SK-MEL-5 (cell line): ENCODE measurements around the gene DCLK1. TPM values are rescaled to one million over a fixed set of nuclear protein-coding genes. Genes with fewer than 3 reads are reported as not detected.
A peak's percentile ranks its signal among the peaks of the same experiment; 100 is the strongest.

Experiments
- DNase-seq: peaks from one replicate; pipeline ENCODE4 v3.0.0-alpha.2; 2016; ENCODE audit warnings: low read depth, low spot score
- in situ Hi-C: cut with HindIII; loops from 2 replicates; pipeline ENCODE4 v1.10.0; 2016; ENCODE audit warnings: low sequenced_read_pairs, high pct_unique_total_duplicates, low pct_unique_long_range_greater_than_20kb
- total RNA-seq: library from RNA; depleted of rRNA; stranded (reverse); fragments of >200 nt; shearing (Covaris generic); gene quantifications from 2 replicates; pipeline ENCODE4 v1.2.3, GENCODE V29; 2014

The DCLK1 gene
- total RNA-seq, 1 experiment from 2014 or later = 35.6 TPM

GRCh38 chr13:36028359-36029025 is 102.7 kb downstream of the DCLK1 start:
- no peak for DNase-seq
- in situ Hi-C loops = no loop called here

- DNase-seq = no peak
- in situ Hi-C loops = no loop called here
These were observed 104.7 kb downstream of the DCLK1 start for GRCh38 chr13:36026531-36026930.

- in situ Hi-C loops = no loop called here
- no peak for DNase-seq
These were observed 116.4 kb downstream of the DCLK1 start for GRCh38 chr13:36014763-36015162.

- in situ Hi-C loops = no loop called here
- DNase-seq = no peak
These were observed 124.1 kb downstream of the DCLK1 start for GRCh38 chr13:36006894-36007675.

GRCh38 chr13:36006347-36006746 is 124.8 kb downstream of the DCLK1 start:
- in situ Hi-C loops = no loop called here
- DNase-seq = no peak

GRCh38 chr13:36001561-36001960 is 129.6 kb downstream of the DCLK1 start:
- peak; percentile 73 for DNase-seq
- in situ Hi-C loops = no loop called here

GRCh38 chr13:36000028-36000427 is 131.2 kb downstream of the DCLK1 start:
- no peak for DNase-seq

GRCh38 chr13:35996360-35996759 is 134.8 kb downstream of the DCLK1 start:
- no peak for DNase-seq
- in situ Hi-C loops = no loop called here

More at GRCh38 chr13:36000028-36000427, 131.2 kb downstream of the DCLK1 start:
- in situ Hi-C loops = no loop called here

GRCh38 chr13:35995136-35995535 is 136.0 kb downstream of the DCLK1 start:
- in situ Hi-C loops = no loop called here
- no peak for DNase-seq

GRCh38 chr13:35994131-35994966 is 136.8 kb downstream of the DCLK1 start:
- no peak for DNase-seq
- in situ Hi-C loops = no loop called here

GRCh38 chr13:35993686-35994085 is 137.5 kb downstream of the DCLK1 start:
- in situ Hi-C loops = no loop called here
- no peak for DNase-seq

- DNase-seq = no peak
- in situ Hi-C loops = no loop called here
These were observed 138.2 kb downstream of the DCLK1 start for GRCh38 chr13:35992964-35993363.

- peak; percentile 54 for DNase-seq
- in situ Hi-C loops = no loop called here
These were observed 141.0 kb downstream of the DCLK1 start for GRCh38 chr13:35990196-35990595.

GRCh38 chr13:35988648-35989081 is 142.5 kb downstream of the DCLK1 start:
- in situ Hi-C loops = no loop called here
- DNase-seq = no peak

- DNase-seq = no peak
- in situ Hi-C loops = no loop called here
These were observed 143.3 kb downstream of the DCLK1 start for GRCh38 chr13:35987572-35988513.

- in situ Hi-C loops = no loop called here
These were observed 146.3 kb downstream of the DCLK1 start for GRCh38 chr13:35984776-35985453.

GRCh38 chr13:35984287-35984686 is 146.9 kb downstream of the DCLK1 start:
- DNase-seq = no peak
- in situ Hi-C loops = no loop called here

More at GRCh38 chr13:35984776-35985453, 146.3 kb downstream of the DCLK1 start:
- no peak for DNase-seq
